ENCODE results near the gene METTL23. TPM values are rescaled to one million over a fixed set of nuclear protein-coding genes. Genes with fewer than 3 reads are reported as not detected.

METTL23 gene
- polyA plus RNA-seq, 3 donors = 37.9 to 71.3 (median 56.5) TPM

DNA sequence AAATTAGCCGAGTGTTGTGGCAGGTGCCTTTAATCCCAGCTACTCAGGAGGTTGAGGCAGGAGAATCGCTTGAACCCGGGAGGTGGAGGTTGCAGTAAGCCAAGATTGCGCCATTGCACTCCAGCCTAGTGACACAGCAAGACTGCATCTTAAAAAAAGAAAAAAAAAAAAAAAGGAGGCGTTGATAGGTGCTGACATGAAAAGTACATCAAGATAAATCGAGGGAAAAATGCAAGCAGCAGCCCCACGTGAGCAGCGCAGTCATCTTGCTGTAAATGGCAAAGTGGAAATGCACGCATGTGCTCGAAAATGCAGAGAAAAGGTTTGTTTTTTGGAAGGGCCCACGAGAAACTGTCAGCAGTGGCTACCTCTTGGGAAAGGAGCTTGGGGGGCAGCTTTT lies 36.8 kb upstream of the METTL23 start:
- no peaks in the 10 kb centered on the region for H3K9me3 Mint-ChIP-seq
- no peaks in the 10 kb centered on the region for H3K4me1 ChIP-seq (ENCODE audit: control insufficient read depth in 1 of 2, insufficient read depth in 2 of 2, low read length in 2 of 2)
- H3K4me3 Mint-ChIP-seq = no peak overlapping the region
- intact Hi-C loops (cut with micrococcal nuclease) = no loop called here
- no peak overlapping the region for H3K4me2 ChIP-seq (replicated peaks; ENCODE audit: extremely low read depth, low read length, poor library complexity, severe bottlenecking)
- TF ChIP-seq, protein P1, sequence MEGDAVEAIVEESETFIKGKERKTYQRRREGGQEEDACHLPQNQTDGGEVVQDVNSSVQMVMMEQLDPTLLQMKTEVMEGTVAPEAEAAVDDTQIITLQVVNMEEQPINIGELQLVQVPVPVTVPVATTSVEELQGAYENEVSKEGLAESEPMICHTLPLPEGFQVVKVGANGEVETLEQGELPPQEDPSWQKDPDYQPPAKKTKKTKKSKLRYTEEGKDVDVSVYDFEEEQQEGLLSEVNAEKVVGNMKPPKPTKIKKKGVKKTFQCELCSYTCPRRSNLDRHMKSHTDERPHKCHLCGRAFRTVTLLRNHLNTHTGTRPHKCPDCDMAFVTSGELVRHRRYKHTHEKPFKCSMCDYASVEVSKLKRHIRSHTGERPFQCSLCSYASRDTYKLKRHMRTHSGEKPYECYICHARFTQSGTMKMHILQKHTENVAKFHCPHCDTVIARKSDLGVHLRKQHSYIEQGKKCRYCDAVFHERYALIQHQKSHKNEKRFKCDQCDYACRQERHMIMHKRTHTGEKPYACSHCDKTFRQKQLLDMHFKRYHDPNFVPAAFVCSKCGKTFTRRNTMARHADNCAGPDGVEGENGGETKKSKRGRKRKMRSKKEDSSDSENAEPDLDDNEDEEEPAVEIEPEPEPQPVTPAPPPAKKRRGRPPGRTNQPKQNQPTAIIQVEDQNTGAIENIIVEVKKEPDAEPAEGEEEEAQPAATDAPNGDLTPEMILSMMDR (IDR thresholded peaks at IDR 0.05) = no peak
- DNase-seq = no peak
- H3K79me2 ChIP-seq (ENCODE audit: insufficient read depth, low read length) = no peaks in the 10 kb centered on the region
- H4K20me1 ChIP-seq (ENCODE audit: insufficient read depth, low read length) = no peaks in the 10 kb centered on the region
- no peaks in the 10 kb centered on the region for H3K36me3 ChIP-seq (replicated peaks in 1 of 2; ENCODE audit: control insufficient read depth in 1 of 2, insufficient read depth in 2 of 2, low read length in 2 of 2)
- 83% methylated on average over 7 of the region's 11 CpGs for WGBS (ENCODE audit: insufficient coverage)
- peaks cover 0 to 6% (median 3%) of the 10 kb centered on the region in 3 donors for H3K27me3 Mint-ChIP-seq (ENCODE audit: low read depth in 3 of 3)
- no peaks in the 10 kb centered on the region for H3K9me3 ChIP-seq (replicated peaks in 1 of 2; ENCODE audit: control insufficient read depth in 1 of 2, insufficient read depth in 1 of 2, low read length in 2 of 2)
- H2AFZ ChIP-seq (ENCODE audit: insufficient read depth, low read depth, low read length, poor library complexity, severe bottlenecking) = no peak overlapping the region
- peak overlapping the region in 1 of 7 donors; percentile 40 for H3K27ac Mint-ChIP-seq
- H3K4me3 ChIP-seq (replicated peaks in 1 of 3; ENCODE audit: low read depth in 2 of 3, low read length in 3 of 3) = no peak overlapping the region
- no peaks in the 10 kb centered on the region for H3K4me1 Mint-ChIP-seq
- no peaks in the 10 kb centered on the region for H3K27me3 ChIP-seq (ENCODE audit: control insufficient read depth in 2 of 2, insufficient read depth in 2 of 2, low read length in 2 of 2)
- H3K9ac ChIP-seq (ENCODE audit: insufficient read depth, low read length, poor library complexity, severe bottlenecking) = no peak overlapping the region
- no peak overlapping the region for H3K27ac ChIP-seq (ENCODE audit: low read depth in 1 of 2, low read length in 2 of 2)
- H3K36me3 Mint-ChIP-seq = no peaks in the 10 kb centered on the region

DNA sequence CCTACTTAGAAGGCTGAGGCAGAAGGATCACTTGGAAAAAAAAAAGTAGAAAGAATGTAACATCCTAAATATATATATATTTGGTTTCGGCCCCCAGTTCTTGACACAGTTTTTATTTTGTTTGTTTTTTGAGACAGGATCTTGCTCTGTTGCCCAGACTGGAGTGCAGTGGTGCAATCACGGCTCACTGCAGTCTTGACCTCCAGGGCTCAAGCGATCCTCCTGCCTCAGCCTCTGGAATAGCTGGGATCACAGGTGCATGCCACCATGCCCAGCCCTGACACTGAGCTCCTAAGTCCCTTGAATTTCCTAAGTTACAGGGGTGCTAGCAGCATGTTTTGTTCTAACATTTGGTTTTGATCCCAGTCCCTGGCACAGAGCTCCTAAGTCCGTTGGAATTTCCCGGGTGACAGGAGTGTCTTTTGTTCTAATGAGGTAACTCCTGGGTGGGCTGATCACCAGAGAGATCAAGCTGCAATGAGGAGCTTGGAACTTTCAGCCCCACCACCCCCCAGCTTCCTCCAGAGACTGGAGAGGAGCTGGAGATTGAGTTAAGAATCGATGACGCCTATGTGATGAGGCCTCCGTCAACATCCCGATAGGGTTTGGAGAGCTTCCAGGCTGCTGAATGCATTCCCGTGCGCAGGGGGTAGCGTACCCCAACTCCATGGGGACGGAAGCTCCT lies 35.9 kb upstream of the METTL23 start:
- Histone ChIP-seq H3K4me3 (replicated peaks in 1 of 3; ENCODE audit: low read depth in 2 of 3, low read length in 3 of 3) (no peak overlapping the region), H4K20me1 (ENCODE audit: insufficient read depth, low read length) (no peaks in the 10 kb centered on the region), H3K9me3 (replicated peaks in 1 of 2; ENCODE audit: control insufficient read depth in 1 of 2, insufficient read depth in 1 of 2, low read length in 2 of 2) (no peaks in the 10 kb centered on the region), H3K4me1 (ENCODE audit: control insufficient read depth in 1 of 2, insufficient read depth in 2 of 2, low read length in 2 of 2) (no peaks in the 10 kb centered on the region), H2AFZ (ENCODE audit: insufficient read depth, low read depth, low read length, poor library complexity, severe bottlenecking) (no peak overlapping the region), H3K27ac (ENCODE audit: low read depth in 1 of 2, low read length in 2 of 2) (no peak overlapping the region), H3K27me3 (ENCODE audit: control insufficient read depth in 2 of 2, insufficient read depth in 2 of 2, low read length in 2 of 2) (no peaks in the 10 kb centered on the region), H3K36me3 (replicated peaks in 1 of 2; ENCODE audit: control insufficient read depth in 1 of 2, insufficient read depth in 2 of 2, low read length in 2 of 2) (no peaks in the 10 kb centered on the region), H3K9ac (ENCODE audit: insufficient read depth, low read length, poor library complexity, severe bottlenecking) (no peak overlapping the region), H3K79me2 (ENCODE audit: insufficient read depth, low read length) (no peaks in the 10 kb centered on the region), H3K4me2 (replicated peaks; ENCODE audit: extremely low read depth, low read length, poor library complexity, severe bottlenecking) (no peak overlapping the region)
- Mint-ChIP-seq H3K27ac (no peak overlapping the region), H3K36me3 (no peaks in the 10 kb centered on the region), H3K27me3 (ENCODE audit: low read depth in 3 of 3) (peaks cover 0 to 6% (median 5%) of the 10 kb centered on the region in 3 donors), H3K4me1 (no peaks in the 10 kb centered on the region), H3K4me3 (no peak overlapping the region), H3K9me3 (no peaks in the 10 kb centered on the region)
- no peak for DNase-seq
- TF ChIP-seq, protein P1 (IDR thresholded peaks at IDR 0.05) = no peak
- 100% methylated on average over 5 of the region's 13 CpGs for WGBS (ENCODE audit: insufficient coverage)
- intact Hi-C loops (cut with micrococcal nuclease) = no loop called here

All from CD14-positive monocyte (primary cell).